Stomach (tissue), 9 donors: Measurements from ENCODE around the gene PITX1. TPM values are rescaled to one million over a fixed set of nuclear protein-coding genes. Genes with fewer than 3 reads are reported as not detected.

Source experiments
- DNase-seq, 2 donors: peaks; one replicate each; pipeline versions ENCODE4 v3.0.0 to v3.0.0-alpha.2; 2013 to 2019
- H3K27ac ChIP-seq, 5 donors: fragments of 200-600 bp in 4 of 5; sonication (generic) in 4 of 5; one replicate each; pipeline ENCODE4 v1.5.1; 2013 to 2019; ENCODE audit warnings: mild to moderate bottlenecking in 1 of 5, moderate library complexity in 1 of 5
- H3K27me3 ChIP-seq, 3 donors: fragments of 200-600 bp; sonication (generic); one replicate each; pipeline ENCODE4 v1.5.1; 2017 to 2019; ENCODE audit warnings: mixed run types in 1 of 3
- H3K36me3 ChIP-seq, 4 donors: fragments of 200-600 bp; sonication (generic); 1 replicate in 3 of 4; 2 replicates in 1 of 4; pipeline ENCODE4 v1.5.1; 2016 to 2019
- H3K4me1 ChIP-seq, 4 donors: fragments of 200-600 bp; sonication (generic); one replicate each; pipeline ENCODE4 v1.5.1; 2016 to 2019
- H3K4me3 ChIP-seq, 4 donors: fragments of 200-600 bp; sonication (generic) in 3 of 4; one replicate each; pipeline ENCODE4 v1.5.1; 2016 to 2019; ENCODE audit warnings: mild to moderate bottlenecking in 1 of 4
- H3K9me3 ChIP-seq, 4 donors: fragments of 200-600 bp; sonication (generic); one replicate each; pipeline ENCODE4 v1.5.1; 2016 to 2019
- CTCF ChIP-seq, 7 experiments: fragments of 450-650 bp in 4 of 7; fragments of 200-600 bp in 3 of 7; sonication (generic) in 3 of 7; IDR thresholded peaks; one replicate each; pipeline ENCODE4 v1.5.1; 2016 to 2019; ENCODE audit warnings: antibody characterized with exemption in 7 of 7, control low read depth in 2 of 7, mild to moderate bottlenecking in 1 of 7
- EP300 ChIP-seq: sonication (generic); formaldehyde crosslinking; IDR thresholded peaks from one replicate; pipeline ENCODE4 v1.6.1; 2017; ENCODE audit warnings: antibody characterized with exemption
- POLR2A ChIP-seq, 4 donors: fragments of 450-650 bp; IDR thresholded peaks; one replicate each; pipeline ENCODE4 v1.6.1; 2016; ENCODE audit warnings: antibody characterized with exemption in 4 of 4, control low read depth in 2 of 4, mild to moderate bottlenecking in 1 of 4, moderate library complexity in 1 of 4
- POLR2AphosphoS5 ChIP-seq, 3 donors: sonication (generic); formaldehyde crosslinking; IDR thresholded peaks; one replicate each; pipeline ENCODE4 v1.6.1; 2016; ENCODE audit warnings: antibody characterized with exemption in 3 of 3
- WGBS, 5 donors: extraction: QIAGEN DNeasy Blood & Tissue Kit in 3 of 5; methylation state at CpG; one replicate each; pipeline versions ENCODE4 v1.1.5 to v1.1.7; 2013 to 2018; 5-methylcytosine and 5-hydroxymethylcytosine counted together
- intact Hi-C: fragments of 100-400 bp; cut with DNase I; formaldehyde crosslinking; loops from one replicate; pipeline ENCODE4 v1.15.1; 2023; ENCODE audit warnings: low total_unique reads
- polyA plus RNA-seq, 3 donors: library from polyadenylated mRNA; stranded (reverse); fragments of 200-250 nt; gene quantifications; one replicate each; pipeline ENCODE4 v1.2.3, GENCODE V29; 2013
- total RNA-seq, 5 donors: library from RNA; depleted of rRNA; stranded (reverse); fragments of >200 nt; gene quantifications; one replicate each; pipeline versions ENCODE4 v1.1.0 to v1.2.3, GENCODE V29; 2014 to 2016
- donor health status: healthy with polysubstance abuse.
- donor health status: Bipolar disorder and iron deficiency.
- donor health status: healthy.

The PITX1 gene
- total and polyA plus RNA-seq, 8 donors, result 30.3 to 149 (median 45.6) TPM

- Histone ChIP-seq H3K27ac (peak overlapping the region; percentile 64 to 94 (median 94)), H3K27me3 (peaks cover 7 to 99% (median 74%) of the 10 kb centered on the region in 3 donors), H3K4me3 (peak overlapping the region; percentile 45 to 63 (median 52)), H3K36me3 (no peaks in the 10 kb centered on the region), H3K9me3 (no peaks in the 10 kb centered on the region), H3K4me1 (peaks cover 38 to 59% (median 53%) of the 10 kb centered on the region in 4 donors)
- intact Hi-C loops, result loop anchor here (10.0 kb wide), 1 partner anchor 156 kb away; no protein-coding TSS in a partner anchor
- TF ChIP-seq EP300 (no peak), POLR2A (IDR thresholded peaks at IDR 0.05) (no peak)
- 9 to 21% (median 13%) methylated on average over 18 to 42 of the region's 42 CpGs for WGBS, 5 donors
- DNase-seq, result no peak
Measured at GRCh38 chr5:135038813-135039270, 4.8 kb upstream of the PITX1 start.

- peak overlapping the region; percentile 64 to 94 (median 94) for H3K27ac ChIP-seq
- intact Hi-C loops, result loop anchor here (10.0 kb wide), 1 partner anchor 156 kb away; no protein-coding TSS in a partner anchor
- no peaks in the 10 kb centered on the region for H3K9me3 ChIP-seq
- peaks cover 7 to 99% (median 80%) of the 10 kb centered on the region in 3 donors for H3K27me3 ChIP-seq
- no peak for TF ChIP-seq POLR2AphosphoS5 (IDR thresholded peaks at IDR 0.05)
- TF ChIP-seq POLR2A (IDR thresholded peaks at IDR 0.05), result no peak
- peak overlapping the region; percentile 45 to 63 (median 52) for H3K4me3 ChIP-seq
- 29 to 53% (median 32%) methylated on average over 20 of the region's 20 CpGs for WGBS, 5 donors
- H3K4me1 ChIP-seq, result peaks cover 43 to 64% (median 57%) of the 10 kb centered on the region in 4 donors
- no peaks in the 10 kb centered on the region for H3K36me3 ChIP-seq
- DNase-seq, result no peak
Measured at GRCh38 chr5:135038205-135038812, 4.3 kb upstream of the PITX1 start.

- Histone ChIP-seq H3K4me1 (peaks cover 50 to 71% (median 64%) of the 10 kb centered on the region in 4 donors), H3K36me3 (no peaks in the 10 kb centered on the region), H3K27ac (peak overlapping the region; percentile 33 to 94 (median 94)), H3K27me3 (peaks cover 7 to 99% (median 85%) of the 10 kb centered on the region in 3 donors), H3K4me3 (peak overlapping the region; percentile 45 to 63 (median 52)), H3K9me3 (no peaks in the 10 kb centered on the region)
- DNase-seq, result no peak
- TF ChIP-seq POLR2AphosphoS5 (IDR thresholded peaks at IDR 0.05), result no peak
- TF ChIP-seq EP300, result no peak
- TF ChIP-seq POLR2A (IDR thresholded peaks at IDR 0.05), result no peak
- TF ChIP-seq CTCF (IDR thresholded peaks at IDR 0.05), result no peak
- intact Hi-C loops, result loop anchor here (10.0 kb wide), 1 partner anchor 157 kb away; no protein-coding TSS in a partner anchor
- WGBS, 5 donors, result 25 to 50% (median 40%) methylated on average over 11 of the region's 11 CpGs
Measured at GRCh38 chr5:135037519-135038204, 3.6 kb upstream of the PITX1 start.

GRCh38 chr5:135036405-135036804 lies 2.4 kb upstream of the PITX1 start:
- WGBS, 5 donors, result 45 to 82% (median 53%) methylated on average over 4 of the region's 4 CpGs
- no peak for DNase-seq
- Histone ChIP-seq H3K27ac (peak overlapping the region; percentile 39 to 94 (median 94)), H3K4me1 (peaks cover 50 to 78% (median 69%) of the 10 kb centered on the region in 4 donors), H3K9me3 (no peaks in the 10 kb centered on the region), H3K4me3 (peak overlapping the region in 3 of 4 donors; percentile 21 to 63 (median 45)), H3K36me3 (no peaks in the 10 kb centered on the region), H3K27me3 (peaks cover 7 to 100% (median 92%) of the 10 kb centered on the region in 3 donors)
- no peak for TF ChIP-seq CTCF (IDR thresholded peaks at IDR 0.05)
- TF ChIP-seq POLR2AphosphoS5 (IDR thresholded peaks at IDR 0.05), result no peak
- no peak for TF ChIP-seq EP300
- intact Hi-C loops, result loop anchor here (10.0 kb wide), 1 partner anchor 158 kb away; no protein-coding TSS in a partner anchor

DNA sequence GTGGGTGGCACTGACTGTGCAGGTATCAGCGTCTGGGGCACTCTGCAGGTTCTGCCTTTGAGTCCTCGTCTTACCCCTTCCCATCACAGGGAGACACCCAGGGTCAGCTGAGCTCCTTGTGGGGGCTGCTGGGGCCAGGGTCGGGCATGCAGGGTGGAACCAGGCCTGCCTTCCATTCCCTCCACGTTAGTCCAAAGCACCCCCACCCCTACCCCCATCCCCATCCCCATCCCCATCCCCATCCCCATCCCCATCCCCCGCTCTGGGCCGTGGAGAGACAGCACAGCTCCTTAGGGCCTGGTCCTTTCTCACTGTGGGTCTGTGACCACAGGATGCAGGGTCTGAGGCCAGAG lies 1.6 kb upstream of the PITX1 start:
- no peak for DNase-seq
- WGBS, 5 donors, result 48 to 68% (median 64%) methylated on average over 3 to 6 of the region's 6 CpGs
- intact Hi-C loops, result loop anchor here (10.0 kb wide), 1 partner anchor 159 kb away; no protein-coding TSS in a partner anchor
- H3K4me1 ChIP-seq, result peaks cover 47 to 79% (median 74%) of the 10 kb centered on the region in 4 donors
- H3K27ac ChIP-seq, result peak overlapping the region in 4 of 5 donors; percentile 86 to 94 (median 94)
- TF ChIP-seq EP300, result no peak
- no peak for TF ChIP-seq POLR2AphosphoS5 (IDR thresholded peaks at IDR 0.05)
- no peak for TF ChIP-seq POLR2A (IDR thresholded peaks at IDR 0.05)
- TF ChIP-seq CTCF (IDR thresholded peaks at IDR 0.05), result no peak
- H3K9me3 ChIP-seq, result no peaks in the 10 kb centered on the region
- peaks cover 7 to 100% (median 92%) of the 10 kb centered on the region in 3 donors for H3K27me3 ChIP-seq
- H3K4me3 ChIP-seq, result peak overlapping the region in 3 of 4 donors; percentile 77 to 86 (median 77)
- no peaks in the 10 kb centered on the region for H3K36me3 ChIP-seq
